BE2C (cell line): ENCODE data around the gene PRPF4.
"Not testable (repeated sequence)": the region's sequence is repeated elsewhere in the genome, so short reads cannot be mapped to it uniquely, and the experiment has no call there.

Source experiments
- DNase-seq: peaks from one replicate; pipeline ENCODE4 v3.0.0-alpha.2; 2020
- H3K27me3 ChIP-seq: fragments of 250-450 bp; sonication (Bioruptor Pico); 2 replicates; pipeline ENCODE4 v1.5.1; 2020; ENCODE audit warnings: mild to moderate bottlenecking
- H3K36me3 ChIP-seq: fragments of 250-450 bp; sonication (Bioruptor Pico); 2 replicates; pipeline ENCODE4 v1.5.1; 2020; ENCODE audit warnings: mild to moderate bottlenecking
- H3K4me1 ChIP-seq: fragments of 250-450 bp; sonication (Bioruptor Pico); 2 replicates; pipeline ENCODE4 v1.5.1; 2020
- H3K4me3 ChIP-seq: 2 replicates; pipeline ENCODE4 v1.5.1; 2011; ENCODE audit warnings: low read depth, low read length
- H3K9me3 ChIP-seq: fragments of 250-450 bp; sonication (Bioruptor Pico); 2 replicates; pipeline ENCODE4 v1.5.1; 2020
- TF ChIP-seq, protein P1 (sequence below): IDR thresholded peaks from 2 replicates; pipeline ENCODE4 v1.5.1; 2012; ENCODE audit warnings: mild to moderate bottlenecking, low read depth, low read length

Gene PRPF4

DNA sequence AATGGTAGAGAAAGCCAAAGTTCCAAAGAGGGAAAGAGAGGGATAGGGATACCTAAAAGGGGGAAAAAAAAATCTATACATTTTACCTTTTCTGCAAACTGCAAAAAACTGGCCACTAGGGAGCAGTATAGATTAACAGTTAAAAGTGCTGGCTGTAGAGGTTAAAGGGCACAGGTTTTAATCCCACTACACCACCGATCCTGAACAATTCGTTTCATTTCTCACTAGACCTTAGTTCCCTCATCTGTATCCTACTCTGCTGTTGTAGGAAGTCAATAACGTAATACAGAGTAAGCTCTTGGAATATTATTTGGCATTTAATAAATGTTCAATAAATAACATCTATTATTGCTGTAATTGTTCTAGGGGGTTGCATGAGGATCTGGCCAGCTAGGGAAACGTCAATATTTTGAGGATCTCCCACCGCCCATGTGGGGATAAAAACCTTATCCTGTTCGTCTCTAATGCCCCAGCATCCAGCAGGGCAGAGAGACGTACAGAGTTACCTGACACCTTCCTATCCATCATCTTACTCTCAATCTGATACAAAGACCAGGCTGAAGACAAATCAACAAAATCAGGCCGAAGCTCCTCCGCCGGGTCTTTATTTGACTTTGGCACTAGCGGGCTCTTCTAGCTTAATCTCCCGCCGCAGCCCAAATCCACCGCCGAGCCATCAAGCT lies 843 bp upstream of the PRPF4 start:
- peaks cover 44% of the 10 kb centered on the region for H3K36me3 ChIP-seq
- H3K4me3 ChIP-seq = peak overlapping the region; percentile 88

DNA sequence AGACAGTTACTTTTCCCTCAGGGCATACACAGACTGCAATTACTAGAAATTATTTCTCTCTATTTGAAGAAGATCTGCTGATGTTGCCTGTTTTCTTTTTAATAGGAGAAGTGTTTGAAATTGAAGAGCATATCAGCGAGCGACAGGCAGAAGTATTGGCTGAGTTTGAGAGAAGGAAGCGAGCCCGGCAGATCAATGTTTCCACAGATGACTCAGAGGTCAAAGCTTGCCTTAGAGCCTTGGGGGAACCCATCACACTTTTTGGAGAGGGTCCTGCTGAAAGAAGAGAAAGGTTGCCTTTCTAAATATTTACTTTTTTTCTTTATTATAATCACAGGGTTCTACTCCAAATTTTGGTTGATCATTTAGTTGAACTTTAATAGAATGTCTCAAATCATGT lies 3.4 kb downstream of the PRPF4 start:
- H3K36me3 ChIP-seq = peaks cover 61% of the 10 kb centered on the region
- TF ChIP-seq, protein P1, sequence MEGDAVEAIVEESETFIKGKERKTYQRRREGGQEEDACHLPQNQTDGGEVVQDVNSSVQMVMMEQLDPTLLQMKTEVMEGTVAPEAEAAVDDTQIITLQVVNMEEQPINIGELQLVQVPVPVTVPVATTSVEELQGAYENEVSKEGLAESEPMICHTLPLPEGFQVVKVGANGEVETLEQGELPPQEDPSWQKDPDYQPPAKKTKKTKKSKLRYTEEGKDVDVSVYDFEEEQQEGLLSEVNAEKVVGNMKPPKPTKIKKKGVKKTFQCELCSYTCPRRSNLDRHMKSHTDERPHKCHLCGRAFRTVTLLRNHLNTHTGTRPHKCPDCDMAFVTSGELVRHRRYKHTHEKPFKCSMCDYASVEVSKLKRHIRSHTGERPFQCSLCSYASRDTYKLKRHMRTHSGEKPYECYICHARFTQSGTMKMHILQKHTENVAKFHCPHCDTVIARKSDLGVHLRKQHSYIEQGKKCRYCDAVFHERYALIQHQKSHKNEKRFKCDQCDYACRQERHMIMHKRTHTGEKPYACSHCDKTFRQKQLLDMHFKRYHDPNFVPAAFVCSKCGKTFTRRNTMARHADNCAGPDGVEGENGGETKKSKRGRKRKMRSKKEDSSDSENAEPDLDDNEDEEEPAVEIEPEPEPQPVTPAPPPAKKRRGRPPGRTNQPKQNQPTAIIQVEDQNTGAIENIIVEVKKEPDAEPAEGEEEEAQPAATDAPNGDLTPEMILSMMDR = no peak
- DNase-seq = no peak
- no peaks in the 10 kb centered on the region for H3K27me3 ChIP-seq
- H3K4me3 ChIP-seq = no peak overlapping the region
- no peaks in the 10 kb centered on the region for H3K9me3 ChIP-seq
- H3K4me1 ChIP-seq = no peaks in the 10 kb centered on the region

More for the DNA sequence above, 843 bp upstream of the PRPF4 start:
- H3K9me3 ChIP-seq = no peaks in the 10 kb centered on the region
- peak; percentile 46 for DNase-seq
- TF ChIP-seq, protein P1 = peak; percentile 78
- H3K27me3 ChIP-seq = no peaks in the 10 kb centered on the region
- H3K4me1 ChIP-seq = no peaks in the 10 kb centered on the region

DNA sequence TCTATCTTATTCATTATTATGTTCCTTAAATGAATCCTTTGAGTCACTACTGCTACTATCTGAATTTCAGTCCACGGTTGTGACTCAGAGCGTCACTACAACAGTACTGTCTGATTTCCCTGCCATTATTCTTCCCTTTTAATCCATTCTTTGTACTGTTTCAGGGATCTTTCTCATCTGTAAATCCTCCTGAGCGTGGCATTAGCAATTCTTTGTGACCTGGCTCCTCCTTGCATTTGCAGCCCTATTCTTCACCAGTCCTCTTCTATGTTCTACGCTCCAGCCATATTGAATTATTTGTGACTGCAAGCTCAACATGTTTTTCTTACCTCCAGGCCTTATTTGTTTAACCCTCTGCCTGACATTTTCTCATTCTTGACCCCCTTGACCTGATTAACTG lies 5.9 kb downstream of the PRPF4 start:
- no peaks in the 10 kb centered on the region for H3K27me3 ChIP-seq
- no peaks in the 10 kb centered on the region for H3K9me3 ChIP-seq
- H3K4me3 ChIP-seq = no peak overlapping the region
- H3K36me3 ChIP-seq = peaks cover 79% of the 10 kb centered on the region
- TF ChIP-seq, protein P1 = no peak
- no peaks in the 10 kb centered on the region for H3K4me1 ChIP-seq
- DNase-seq = no peak

DNA sequence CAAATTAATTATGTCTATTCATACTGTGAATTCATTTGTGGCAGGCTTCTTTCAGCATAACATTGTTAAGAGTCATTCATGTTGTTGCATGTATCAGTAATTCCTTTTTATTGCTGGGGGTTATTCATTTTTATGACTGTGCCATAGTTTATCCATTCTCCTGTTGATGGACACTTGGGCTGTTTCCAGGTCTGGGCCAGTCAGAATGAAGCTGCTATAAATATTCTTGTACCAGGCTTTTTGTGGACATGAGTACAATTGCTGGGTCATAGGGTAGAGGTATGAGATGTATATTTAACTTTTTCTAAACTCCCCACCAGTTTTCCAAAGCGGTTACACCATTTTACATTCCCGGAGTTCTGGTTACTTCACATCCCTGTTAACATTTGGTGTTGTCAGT lies 13.6 kb downstream of the PRPF4 start:
- Histone ChIP-seq H3K36me3 (peaks cover 86% of the 10 kb centered on the region), H3K4me1 (no peaks in the 10 kb centered on the region), H3K9me3 (no peaks in the 10 kb centered on the region), H3K27me3 (no peaks in the 10 kb centered on the region), H3K4me3 (no peak overlapping the region)
- TF ChIP-seq, protein P1 = no peak
- DNase-seq = no peak

DNA sequence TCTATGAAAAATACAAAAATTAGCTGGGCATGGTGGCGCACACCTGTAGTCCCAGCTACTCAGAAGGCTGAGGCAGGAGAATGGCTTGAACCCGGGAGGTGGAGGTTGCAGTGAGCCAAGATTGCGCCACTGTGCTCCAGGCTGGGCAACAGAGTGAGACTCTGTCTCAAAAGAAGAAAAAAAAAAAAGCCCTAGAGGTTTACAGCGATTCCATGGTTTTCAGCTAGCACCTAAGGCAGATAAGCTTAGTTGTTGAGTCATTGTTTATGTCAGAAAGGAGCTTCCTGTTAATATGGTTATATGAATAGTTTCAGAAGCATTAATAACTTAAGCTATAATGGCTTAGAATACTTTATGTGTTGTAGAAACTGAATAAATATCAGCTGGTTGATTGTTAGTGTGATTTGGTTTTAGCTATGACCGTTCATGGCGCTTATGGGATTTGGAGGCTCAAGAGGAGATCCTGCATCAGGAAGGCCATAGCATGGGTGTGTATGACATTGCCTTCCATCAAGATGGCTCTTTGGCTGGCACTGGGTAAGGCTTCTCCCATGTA lies 14.7 kb downstream of the PRPF4 start:
- no peaks in the 10 kb centered on the region for H3K4me1 ChIP-seq
- H3K27me3 ChIP-seq = no peaks in the 10 kb centered on the region
- TF ChIP-seq, protein P1 = no peak
- H3K9me3 ChIP-seq = no peaks in the 10 kb centered on the region
- H3K4me3 ChIP-seq = no peak overlapping the region
- peaks cover 76% of the 10 kb centered on the region for H3K36me3 ChIP-seq
- DNase-seq = no peak

DNA sequence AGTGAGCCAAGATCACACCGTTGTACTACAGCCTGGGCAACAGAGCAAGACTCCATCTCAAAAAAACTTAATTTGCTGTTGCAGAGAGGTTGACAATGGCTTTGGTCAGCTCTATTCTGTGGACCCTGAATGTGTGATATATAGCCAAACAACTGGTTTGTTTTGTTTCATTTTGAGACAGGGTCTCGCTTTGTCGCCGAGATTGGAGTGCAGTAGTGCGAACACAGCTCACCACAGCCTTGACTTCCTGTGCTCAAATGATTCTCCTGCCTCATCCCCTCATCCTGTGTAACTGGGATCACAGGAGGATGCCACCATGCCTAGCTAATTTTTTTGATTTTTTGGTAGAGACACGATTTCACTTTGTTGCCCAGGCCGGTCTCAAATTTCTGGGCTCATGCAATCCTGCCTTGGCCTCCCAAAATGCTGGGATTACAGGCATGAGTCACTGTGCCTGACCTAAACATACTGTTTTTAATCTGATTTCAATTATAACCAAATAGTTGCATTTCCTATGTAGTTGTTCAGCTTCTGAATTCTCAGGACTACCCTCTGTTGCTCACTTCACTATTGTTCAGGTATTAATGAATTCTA lies 17.9 kb downstream of the PRPF4 start:
- no peaks in the 10 kb centered on the region for H3K4me1 ChIP-seq
- no peak overlapping the region for H3K4me3 ChIP-seq
- TF ChIP-seq, protein P1 = no peak
- no peaks in the 10 kb centered on the region for H3K9me3 ChIP-seq
- no peak for DNase-seq
- no peaks in the 10 kb centered on the region for H3K27me3 ChIP-seq
- H3K36me3 ChIP-seq = peaks cover 55% of the 10 kb centered on the region

DNA sequence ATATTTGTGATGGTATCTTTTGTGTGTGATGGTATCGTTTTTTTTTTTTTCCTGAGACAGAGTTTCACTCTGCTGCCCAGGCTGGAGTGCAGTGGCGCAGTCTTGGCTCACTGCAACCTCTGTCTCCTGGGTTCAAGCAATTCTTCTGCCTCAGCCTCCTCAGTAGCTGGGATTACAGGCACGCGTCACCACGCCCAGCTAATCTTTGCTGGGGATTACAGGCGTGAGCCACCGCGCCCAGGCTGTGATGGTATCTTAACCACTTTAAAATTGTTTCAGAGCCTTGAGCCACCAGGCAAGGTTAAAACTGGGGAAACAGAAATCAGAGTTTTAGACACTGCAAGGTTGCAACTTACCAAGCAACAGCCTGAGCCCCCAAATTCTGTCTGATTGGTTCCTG lies 20.8 kb downstream of the PRPF4 start:
- not testable (repeated sequence) for H3K4me3 ChIP-seq, DNase-seq, H3K4me1 ChIP-seq, H3K9me3 ChIP-seq, H3K27me3 ChIP-seq
- H3K36me3 ChIP-seq = peaks cover 28% of the 10 kb centered on the region
